OCI-LY1 (cell line): ENCODE measurements around the gene AGAP3.

Experiments used
- H2AFZ ChIP-seq: fragments of 200-600 bp; sonication (generic), shearing (Covaris generic); 2 replicates; pipeline ENCODE4 v1.6.0; 2014; ENCODE audit warnings: antibody characterized with exemption, mild to moderate bottlenecking, low read length
- H3F3A ChIP-seq: fragments of 200-600 bp; sonication (generic), shearing (Covaris generic); 2 replicates; pipeline ENCODE4 v1.6.0; 2014; ENCODE audit warnings: mild to moderate bottlenecking, antibody characterized with exemption, low read length, moderate library complexity; ENCODE audit not compliant: insufficient read depth
- H3K27ac ChIP-seq: fragments of 200-600 bp; sonication (generic); 2 replicates; pipeline ENCODE4 v1.5.1; 2014; ENCODE audit warnings: low read length, mixed run types, mild to moderate bottlenecking, low read depth; ENCODE audit not compliant: poor library complexity, severe bottlenecking
- H3K27me3 ChIP-seq: fragments of 200-600 bp; sonication (generic); 2 replicates; pipeline ENCODE4 v1.6.0; 2014; ENCODE audit warnings: antibody characterized with exemption, mild to moderate bottlenecking, low read length, moderate library complexity; ENCODE audit not compliant: insufficient read depth
- H3K36me3 ChIP-seq: fragments of 200-600 bp; sonication (generic); 2 replicates; pipeline ENCODE4 v1.6.1; 2014; ENCODE audit warnings: mild to moderate bottlenecking, antibody characterized with exemption, low read length, moderate library complexity, mixed read lengths; ENCODE audit not compliant: insufficient read depth
- H3K4me1 ChIP-seq: fragments of 200-600 bp; sonication (generic); 2 replicates; pipeline ENCODE4 v1.5.1; 2014; ENCODE audit warnings: mild to moderate bottlenecking, low read length, moderate library complexity; ENCODE audit not compliant: insufficient read depth, severe bottlenecking
- H3K4me2 ChIP-seq: fragments of 200-600 bp; sonication (generic), shearing (Covaris generic); 2 replicates; pipeline ENCODE4 v1.6.1; 2014; ENCODE audit warnings: low read length
- H3K4me3 ChIP-seq: fragments of 200-600 bp; sonication (generic); 2 replicates; pipeline ENCODE4 v1.5.1; 2014; ENCODE audit warnings: low read length, low read depth, mild to moderate bottlenecking, mixed read lengths; ENCODE audit not compliant: poor library complexity, severe bottlenecking
- H3K79me2 ChIP-seq: fragments of 200-600 bp; shearing (Covaris generic); 2 replicates; pipeline ENCODE4 v1.6.1; 2016; ENCODE audit warnings: mixed run types, low read length, mixed read lengths; ENCODE audit not compliant: insufficient read depth
- H3K9ac ChIP-seq: fragments of 200-600 bp; sonication (generic), shearing (Covaris generic); 2 replicates; pipeline ENCODE4 v1.6.1; 2014; ENCODE audit warnings: mild to moderate bottlenecking, low read length, mixed read lengths
- H3K9me2 ChIP-seq: fragments of 200-600 bp; sonication (generic), shearing (Covaris generic); 2 replicates; pipeline ENCODE4 v1.6.1; 2014; ENCODE audit warnings: low read depth, mild to moderate bottlenecking, low read length, mixed read lengths
- H3K9me3 ChIP-seq: fragments of 200-600 bp; shearing (Covaris generic); 2 replicates; pipeline ENCODE4 v1.6.1; 2014; ENCODE audit warnings: low read length, mixed read lengths
- H4K20me1 ChIP-seq: fragments of 200-600 bp; sonication (generic), shearing (Covaris generic); 2 replicates; pipeline ENCODE4 v1.6.0; 2016; ENCODE audit warnings: mild to moderate bottlenecking, low read length; ENCODE audit not compliant: insufficient read depth
- EZH2 ChIP-seq: fragments of 200-600 bp; sonication (generic), shearing (Covaris generic); IDR thresholded peaks from 2 replicates; pipeline ENCODE4 v1.8.0; 2017; ENCODE audit warnings: borderline replicate concordance, mixed run types, mild to moderate bottlenecking, antibody characterized with exemption, low read length, moderate library complexity, mixed read lengths
- TF ChIP-seq, protein P1 (sequence below): fragments of 200-600 bp; sonication (generic), shearing (Covaris generic); IDR thresholded peaks from 2 replicates; pipeline ENCODE4 v1.5.1; 2017; ENCODE audit warnings: mild to moderate bottlenecking, antibody characterized with exemption, low read length, moderate library complexity, mixed read lengths

AGAP3 gene

DNA sequence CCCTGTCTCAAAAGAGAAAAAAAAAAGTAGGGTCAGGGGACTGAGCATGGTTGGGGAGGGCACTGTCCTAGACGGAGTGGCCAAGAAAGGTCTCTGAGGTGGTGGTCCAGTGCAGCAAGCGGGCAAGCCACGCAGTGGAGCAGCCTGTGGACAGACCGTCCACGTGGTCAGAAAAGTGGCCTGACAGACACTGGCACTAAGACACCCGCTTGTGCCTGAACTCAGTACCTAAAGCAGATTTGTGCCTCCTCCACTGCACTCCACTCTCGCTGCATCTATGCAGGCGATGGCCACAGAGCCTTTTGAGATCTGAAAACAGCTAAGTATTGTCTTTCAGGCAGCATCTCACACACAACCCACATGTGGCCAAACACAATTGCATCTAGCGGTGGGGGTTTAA lies 92.0 kb downstream of the AGAP3 start:
- no peak for TF ChIP-seq EZH2
- TF ChIP-seq, protein P1, sequence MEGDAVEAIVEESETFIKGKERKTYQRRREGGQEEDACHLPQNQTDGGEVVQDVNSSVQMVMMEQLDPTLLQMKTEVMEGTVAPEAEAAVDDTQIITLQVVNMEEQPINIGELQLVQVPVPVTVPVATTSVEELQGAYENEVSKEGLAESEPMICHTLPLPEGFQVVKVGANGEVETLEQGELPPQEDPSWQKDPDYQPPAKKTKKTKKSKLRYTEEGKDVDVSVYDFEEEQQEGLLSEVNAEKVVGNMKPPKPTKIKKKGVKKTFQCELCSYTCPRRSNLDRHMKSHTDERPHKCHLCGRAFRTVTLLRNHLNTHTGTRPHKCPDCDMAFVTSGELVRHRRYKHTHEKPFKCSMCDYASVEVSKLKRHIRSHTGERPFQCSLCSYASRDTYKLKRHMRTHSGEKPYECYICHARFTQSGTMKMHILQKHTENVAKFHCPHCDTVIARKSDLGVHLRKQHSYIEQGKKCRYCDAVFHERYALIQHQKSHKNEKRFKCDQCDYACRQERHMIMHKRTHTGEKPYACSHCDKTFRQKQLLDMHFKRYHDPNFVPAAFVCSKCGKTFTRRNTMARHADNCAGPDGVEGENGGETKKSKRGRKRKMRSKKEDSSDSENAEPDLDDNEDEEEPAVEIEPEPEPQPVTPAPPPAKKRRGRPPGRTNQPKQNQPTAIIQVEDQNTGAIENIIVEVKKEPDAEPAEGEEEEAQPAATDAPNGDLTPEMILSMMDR = no peak
- Histone ChIP-seq H3K9me2 (no peaks in the 10 kb centered on the region), H2AFZ (no peak overlapping the region), H3F3A (no peaks in the 10 kb centered on the region), H3K4me2 (no peak overlapping the region), H3K9ac (no peak overlapping the region), H3K9me3 (no peaks in the 10 kb centered on the region), H3K27me3 (peaks cover 13% of the 10 kb centered on the region; the same call in 1 of the 2 replicates), H3K36me3 (no peaks in the 10 kb centered on the region), H3K4me3 (no peak overlapping the region), H4K20me1 (no peaks in the 10 kb centered on the region), H3K27ac (no peak overlapping the region), H3K4me1 (no peaks in the 10 kb centered on the region), H3K79me2 (no peaks in the 10 kb centered on the region)

- peaks cover 15% of the 10 kb centered on the region; the same call in 1 of the 2 replicates for H3K27me3 ChIP-seq
- TF ChIP-seq, protein P1 = no peak
- TF ChIP-seq EZH2 = no peak
These were observed 92.6 kb downstream of the AGAP3 start for GRCh38 chr7:151178831-151179230.

GRCh38 chr7:151179287-151179860 lies 93.1 kb downstream of the AGAP3 start:
- Histone ChIP-seq H3K27me3 (peaks cover 21% of the 10 kb centered on the region; the same call in 1 of the 2 replicates), H3K4me1 (no peaks in the 10 kb centered on the region), H4K20me1 (no peaks in the 10 kb centered on the region), H2AFZ (no peak overlapping the region), H3K4me3 (no peak overlapping the region), H3K79me2 (no peaks in the 10 kb centered on the region), H3K27ac (no peak overlapping the region), H3K9me3 (no peaks in the 10 kb centered on the region), H3K36me3 (no peaks in the 10 kb centered on the region), H3K9ac (no peak overlapping the region), H3K4me2 (no peak overlapping the region), H3K9me2 (no peaks in the 10 kb centered on the region), H3F3A (no peaks in the 10 kb centered on the region)
- TF ChIP-seq, protein P1 = no peak
- no peak for TF ChIP-seq EZH2

More at GRCh38 chr7:151178831-151179230, 92.6 kb downstream of the AGAP3 start:
- Histone ChIP-seq H2AFZ (no peak overlapping the region), H3F3A (no peaks in the 10 kb centered on the region), H3K9me3 (no peaks in the 10 kb centered on the region), H3K27ac (no peak overlapping the region), H3K4me1 (no peaks in the 10 kb centered on the region), H3K4me2 (no peak overlapping the region), H3K9ac (no peak overlapping the region), H3K79me2 (no peaks in the 10 kb centered on the region), H4K20me1 (no peaks in the 10 kb centered on the region), H3K4me3 (no peak overlapping the region), H3K9me2 (no peaks in the 10 kb centered on the region), H3K36me3 (no peaks in the 10 kb centered on the region)
